ENCODE data around the gene ANKHD1. TPM values are rescaled to one million over a fixed set of nuclear protein-coding genes. Genes with fewer than 3 reads are reported as not detected.

Gene ANKHD1
- total and polyA plus RNA-seq, 8 donors = 56.0 to 77.7 (median 64.0) TPM

GRCh38 chr5:140364472-140364765 is 37.2 kb upstream of the ANKHD1 start:
- Histone ChIP-seq H3K36me3 (no peaks in the 10 kb centered on the region), H3K4me3 (no peak overlapping the region), H3K27ac (no peak overlapping the region), H3K9me3 (no peaks in the 10 kb centered on the region), H3K27me3 (no peaks in the 10 kb centered on the region), H3K4me1 (no peaks in the 10 kb centered on the region)
- no peak for DNase-seq
- FAIRE-seq = no peak
- 82 to 88% methylated on average over 3 of the region's 3 CpGs for WGBS, 2 donors
- TF ChIP-seq, protein P1, sequence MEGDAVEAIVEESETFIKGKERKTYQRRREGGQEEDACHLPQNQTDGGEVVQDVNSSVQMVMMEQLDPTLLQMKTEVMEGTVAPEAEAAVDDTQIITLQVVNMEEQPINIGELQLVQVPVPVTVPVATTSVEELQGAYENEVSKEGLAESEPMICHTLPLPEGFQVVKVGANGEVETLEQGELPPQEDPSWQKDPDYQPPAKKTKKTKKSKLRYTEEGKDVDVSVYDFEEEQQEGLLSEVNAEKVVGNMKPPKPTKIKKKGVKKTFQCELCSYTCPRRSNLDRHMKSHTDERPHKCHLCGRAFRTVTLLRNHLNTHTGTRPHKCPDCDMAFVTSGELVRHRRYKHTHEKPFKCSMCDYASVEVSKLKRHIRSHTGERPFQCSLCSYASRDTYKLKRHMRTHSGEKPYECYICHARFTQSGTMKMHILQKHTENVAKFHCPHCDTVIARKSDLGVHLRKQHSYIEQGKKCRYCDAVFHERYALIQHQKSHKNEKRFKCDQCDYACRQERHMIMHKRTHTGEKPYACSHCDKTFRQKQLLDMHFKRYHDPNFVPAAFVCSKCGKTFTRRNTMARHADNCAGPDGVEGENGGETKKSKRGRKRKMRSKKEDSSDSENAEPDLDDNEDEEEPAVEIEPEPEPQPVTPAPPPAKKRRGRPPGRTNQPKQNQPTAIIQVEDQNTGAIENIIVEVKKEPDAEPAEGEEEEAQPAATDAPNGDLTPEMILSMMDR (IDR thresholded peaks at IDR 0.05) = no peak
- intact Hi-C loops (cut with DNase I) = loop anchor here (10.0 kb wide), 3 partner anchors 130 to 350 kb away; partner anchors contain the start of genes CD14 (in 1 of the 3) and TMCO6 (in 1 of the 3)
- ATAC-seq = no peak

- TF ChIP-seq, protein P1 (IDR thresholded peaks at IDR 0.05) = no peak
- Histone ChIP-seq H3K4me1 (no peaks in the 10 kb centered on the region), H3K36me3 (no peaks in the 10 kb centered on the region), H3K9me3 (no peaks in the 10 kb centered on the region), H3K27me3 (no peaks in the 10 kb centered on the region), H3K4me3 (no peak overlapping the region), H3K27ac (no peak overlapping the region)
- 74 to 76% methylated on average over 3 of the region's 3 CpGs for WGBS, 2 donors
- intact Hi-C loops (cut with DNase I) = loop anchor here (10.0 kb wide), 3 partner anchors 130 to 350 kb away; partner anchors contain the start of genes CD14 (in 1 of the 3) and TMCO6 (in 1 of the 3)
- FAIRE-seq (no peak), ATAC-seq (no peak), DNase-seq (no peak)
Measured at GRCh38 chr5:140365282-140365681, 36.4 kb upstream of the ANKHD1 start.

- FAIRE-seq = no peak
- intact Hi-C loops (cut with DNase I) = loop anchor here (10.0 kb wide), 3 partner anchors 131 to 349 kb away; partner anchors contain the start of genes CD14 (in 1 of the 3) and TMCO6 (in 1 of the 3)
Measured at GRCh38 chr5:140365941-140366340, 35.7 kb upstream of the ANKHD1 start.

DNA sequence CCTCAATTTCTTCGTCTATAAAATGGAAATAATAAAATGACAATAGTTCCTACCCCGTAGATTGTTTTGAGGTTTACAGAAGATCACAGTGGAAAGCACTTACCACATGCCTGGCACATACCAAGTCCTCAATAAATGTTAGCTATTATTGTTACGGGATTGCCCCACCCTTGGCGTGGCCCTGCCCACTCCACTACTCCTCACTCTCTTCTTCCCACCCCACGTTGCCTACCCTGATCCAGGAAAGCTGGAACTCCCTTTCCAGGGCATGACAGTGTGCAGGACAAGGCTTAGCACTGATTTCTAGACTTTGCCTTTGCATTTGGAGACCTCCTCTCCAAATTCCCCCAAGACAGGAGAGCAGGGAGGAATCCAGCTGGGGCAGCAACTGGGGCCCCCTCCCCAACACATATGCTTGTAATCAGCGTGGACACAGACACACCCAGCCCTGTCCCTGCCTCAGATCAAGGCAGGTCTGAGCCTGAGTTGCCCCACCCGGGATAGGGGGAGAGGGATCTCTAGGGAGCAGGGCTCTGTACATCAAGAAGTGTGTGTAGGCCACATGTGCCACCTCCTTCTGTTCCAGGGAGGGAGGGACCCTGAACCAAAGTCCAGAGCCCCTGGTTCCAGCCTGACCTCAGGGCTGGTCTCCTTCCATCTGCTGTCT is 34.9 kb upstream of the ANKHD1 start:
- no peaks in the 10 kb centered on the region for H3K9me3 ChIP-seq
- ATAC-seq (no peak), DNase-seq (no peak), FAIRE-seq (no peak)
- intact Hi-C loops (cut with DNase I) = loop anchor here (10.0 kb wide), 3 partner anchors 132 to 348 kb away; partner anchors contain the start of genes CD14 (in 1 of the 3) and TMCO6 (in 1 of the 3)
- WGBS, 2 donors = 70 to 72% methylated on average over 7 of the region's 7 CpGs
- H3K36me3 ChIP-seq = no peaks in the 10 kb centered on the region
- no peaks in the 10 kb centered on the region for H3K4me1 ChIP-seq
- TF ChIP-seq, protein P1 (IDR thresholded peaks at IDR 0.05) = no peak
- no peaks in the 10 kb centered on the region for H3K27me3 ChIP-seq
- no peak overlapping the region for H3K4me3 ChIP-seq
- no peak overlapping the region for H3K27ac ChIP-seq

More at GRCh38 chr5:140365941-140366340, 35.7 kb upstream of the ANKHD1 start:
- Histone ChIP-seq H3K27me3 (no peaks in the 10 kb centered on the region), H3K9me3 (no peaks in the 10 kb centered on the region), H3K27ac (no peak overlapping the region), H3K4me1 (no peaks in the 10 kb centered on the region), H3K36me3 (no peaks in the 10 kb centered on the region), H3K4me3 (no peak overlapping the region)
- ATAC-seq (no peak), DNase-seq (no peak)
- TF ChIP-seq, protein P1 (IDR thresholded peaks at IDR 0.05) = no peak
- WGBS, 2 donors = 84 to 87% methylated on average over 4 of the region's 4 CpGs

Measured in pancreas (tissue), 10 donors.